ENCODE measurements around the gene CCDC97.
"Not testable (repeated sequence)": the region's sequence is repeated elsewhere in the genome, so short reads cannot be mapped to it uniquely, and the experiment has no call there.

CCDC97 gene

DNA sequence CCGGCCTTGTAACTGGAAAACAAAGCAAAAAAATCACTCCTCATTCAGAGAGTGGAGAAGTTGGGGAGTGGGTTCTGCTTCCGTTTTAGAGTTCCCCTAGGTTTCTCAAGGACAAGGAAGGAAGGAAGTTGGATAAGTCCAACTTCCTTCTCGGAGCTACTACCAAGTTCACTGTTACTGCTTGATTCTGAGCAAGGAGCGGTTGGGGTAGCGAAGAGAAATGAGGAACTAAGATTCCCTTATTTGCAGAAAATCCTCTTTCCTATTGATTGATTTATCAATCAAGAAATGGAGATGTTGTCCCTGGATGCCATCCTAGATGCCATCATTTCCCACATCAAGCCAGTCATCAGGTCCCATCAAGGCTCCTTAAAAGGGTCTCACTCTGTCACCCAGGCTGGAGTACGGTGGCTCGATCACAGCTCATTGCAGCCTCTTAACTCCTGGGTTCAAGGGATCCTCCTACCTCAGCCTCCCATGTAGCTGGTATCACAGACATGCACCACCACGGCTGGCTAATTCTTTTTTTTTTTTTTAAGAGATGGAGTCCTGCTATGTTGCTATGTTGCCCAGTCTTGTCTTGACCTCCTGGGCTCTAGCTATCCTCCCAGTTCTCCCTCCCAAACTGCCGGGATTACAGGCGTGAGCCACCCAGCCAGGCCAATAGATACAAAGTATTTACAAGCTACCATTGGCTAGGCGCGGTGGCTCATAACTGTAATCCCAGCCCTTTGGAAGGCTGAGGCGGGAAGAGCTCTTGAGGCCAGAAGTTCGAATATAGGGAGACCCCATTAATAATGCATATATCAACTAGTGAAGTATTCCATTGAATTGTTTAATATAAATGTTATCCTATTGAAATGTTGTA lies 54.8 kb downstream of the CCDC97 start:
- no peak for DNase-seq (ENCODE audit: low spot score)

DNA sequence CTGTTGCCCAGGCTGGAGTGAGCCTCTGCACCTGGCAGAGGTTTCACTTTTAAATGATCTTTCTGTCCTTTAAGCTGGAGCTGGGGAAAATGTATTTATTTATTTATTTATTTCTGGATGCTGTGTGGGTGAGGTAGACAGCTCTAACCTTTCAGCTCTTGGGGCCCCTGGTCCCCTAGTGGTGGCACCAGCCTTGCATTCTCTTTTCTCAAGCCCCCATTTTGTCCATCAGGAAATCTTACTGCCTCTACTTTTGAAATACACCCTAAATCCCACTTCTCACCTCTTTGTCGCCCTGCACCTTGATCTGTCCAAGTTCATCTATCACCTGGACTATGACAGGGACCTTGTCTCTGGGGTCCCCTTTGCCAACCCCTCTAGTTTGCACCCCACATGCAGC lies 56.1 kb downstream of the CCDC97 start:
- no peak for DNase-seq (ENCODE audit: low spot score)

- no peak for DNase-seq (ENCODE audit: low spot score)
Measured at GRCh38 chr19:41367848-41368301, 57.9 kb downstream of the CCDC97 start.

GRCh38 chr19:41369769-41370168 lies 59.8 kb downstream of the CCDC97 start:
- no peak for DNase-seq (ENCODE audit: low spot score)

DNA sequence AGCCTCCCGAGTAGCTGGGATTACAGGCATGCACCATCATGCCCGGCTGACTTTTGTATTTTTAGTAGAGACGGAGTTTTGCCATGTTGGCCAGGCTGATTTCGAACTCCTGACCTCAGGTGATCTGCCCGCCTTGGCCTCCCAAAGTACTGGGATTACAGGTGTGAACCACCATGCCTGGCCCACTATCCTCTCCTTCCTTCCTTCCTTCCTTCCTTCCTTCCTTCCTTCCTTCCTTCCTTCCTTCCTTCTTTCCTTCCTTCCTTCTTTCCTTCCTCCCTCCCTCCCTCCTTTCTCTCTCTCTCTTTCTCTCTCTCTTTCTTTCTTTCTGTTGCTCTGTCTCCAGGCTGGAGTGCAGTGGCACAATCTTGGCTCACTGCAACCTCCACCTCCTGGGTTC lies 61.1 kb downstream of the CCDC97 start:
- DNase-seq (ENCODE audit: low spot score): not testable (repeated sequence)

GRCh38 chr19:41371541-41371940 lies 61.6 kb downstream of the CCDC97 start:
- no peak for DNase-seq (ENCODE audit: low spot score)

DNA sequence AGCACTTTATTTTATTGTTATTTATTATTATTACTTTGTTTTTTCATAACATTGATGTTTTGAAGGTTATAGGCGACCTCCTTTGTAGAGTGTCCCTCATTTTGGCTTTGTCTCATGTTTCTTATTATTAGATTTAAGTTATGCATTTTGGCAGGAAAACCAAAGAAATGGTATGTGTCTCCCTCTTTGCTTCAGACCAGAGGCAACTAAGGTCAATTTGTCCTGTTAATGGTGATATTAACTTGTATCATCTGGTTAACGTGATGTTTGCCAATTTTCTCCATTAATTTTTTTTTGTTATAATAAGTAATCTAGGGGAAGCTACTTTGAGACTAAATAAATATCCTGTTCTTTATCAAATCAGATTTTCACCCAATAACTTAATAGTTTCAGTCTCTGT lies 62.5 kb downstream of the CCDC97 start:
- no peak for DNase-seq (ENCODE audit: low spot score)

DNA sequence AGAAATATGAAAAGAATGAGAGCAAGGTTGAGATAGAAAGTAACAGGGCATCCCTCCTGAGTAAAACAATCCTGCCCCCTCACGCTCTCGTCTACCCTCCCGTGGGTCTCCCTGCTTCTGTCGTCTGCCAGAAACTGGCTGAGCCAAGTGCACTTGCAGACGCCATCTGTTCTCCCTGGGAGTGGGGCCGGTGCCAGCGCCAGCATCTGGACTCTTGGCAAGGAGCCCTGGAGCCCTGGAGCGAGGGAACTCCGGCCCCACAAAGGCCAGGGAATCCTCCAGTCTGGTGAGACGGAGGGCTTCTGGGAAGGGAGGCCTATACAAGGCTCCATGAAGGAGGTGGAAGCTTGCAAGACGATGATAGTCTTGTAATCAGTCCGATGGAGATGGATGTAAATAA lies 64.0 kb downstream of the CCDC97 start:
- peak; percentile 84 for DNase-seq (ENCODE audit: low spot score)
